ENCODE data around the gene STIM2.

GRCh38 chr4:26813698-26814097 lies 46.9 kb upstream of the STIM2 start:
- TF ChIP-seq CTCF (IDR thresholded peaks at IDR 0.05 in 4 of 5, conservative IDR thresholded peaks at IDR 0.05 in 1 of 5) (no peak), POLR2A (IDR thresholded peaks at IDR 0.05) (no peak)

Measured in gastrocnemius medialis (tissue), 4 donors.